GDM1 (cell line): ENCODE results near the gene TBC1D4.
"Not testable (repeated sequence)": the region's sequence is repeated elsewhere in the genome, so short reads cannot be mapped to it uniquely, and the experiment has no call there.

Experiments used
- DNase-seq: peaks from one replicate; lab custom pipeline; 2025; lab: John Stamatoyannopoulos, UW

TBC1D4 gene

DNA sequence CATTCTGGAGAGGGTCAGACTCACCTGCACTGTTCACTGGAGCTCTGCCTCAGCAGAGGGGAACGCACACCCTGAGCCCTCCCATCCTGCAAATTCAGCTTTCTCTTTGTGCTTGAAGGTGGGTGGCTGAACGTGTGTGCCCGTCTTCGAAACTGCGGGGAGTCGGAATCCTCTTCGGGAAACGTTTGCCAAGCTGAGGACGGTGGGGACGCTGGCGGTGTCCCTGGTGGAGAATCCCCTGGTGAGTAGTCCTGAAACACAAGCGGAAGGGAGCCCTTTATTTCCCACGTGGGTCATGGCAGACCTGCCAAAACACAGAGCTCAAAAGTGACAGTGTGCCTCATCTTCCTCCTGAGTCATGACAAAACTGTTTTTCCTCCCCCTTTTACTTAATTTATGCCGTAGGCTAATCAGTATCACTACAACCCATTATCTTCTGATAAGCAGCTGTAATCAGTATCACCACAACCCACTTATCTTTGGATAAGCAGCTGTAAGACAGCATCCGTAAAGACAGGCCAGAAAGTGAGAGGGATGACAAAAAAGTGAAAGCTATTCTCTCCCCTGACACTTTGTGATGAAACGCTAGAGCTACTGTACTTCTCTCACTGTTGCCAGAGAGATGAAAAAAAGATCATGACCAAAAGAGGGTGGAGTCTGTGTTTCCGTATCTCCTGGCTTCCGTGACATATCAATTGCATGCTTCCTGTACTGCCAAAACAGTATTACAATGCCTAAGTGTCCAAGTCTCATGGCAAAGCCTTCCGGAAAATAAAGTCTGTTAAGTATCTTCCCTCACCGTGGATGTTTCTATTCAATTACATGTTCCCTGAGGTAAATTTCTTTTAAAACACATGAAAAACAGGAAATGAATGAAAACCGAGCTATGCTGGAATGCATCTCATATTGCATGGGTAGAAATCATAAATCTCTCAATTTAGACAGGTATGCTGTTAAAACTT lies 155.5 kb downstream of the TBC1D4 start:
- no peak for DNase-seq

DNA sequence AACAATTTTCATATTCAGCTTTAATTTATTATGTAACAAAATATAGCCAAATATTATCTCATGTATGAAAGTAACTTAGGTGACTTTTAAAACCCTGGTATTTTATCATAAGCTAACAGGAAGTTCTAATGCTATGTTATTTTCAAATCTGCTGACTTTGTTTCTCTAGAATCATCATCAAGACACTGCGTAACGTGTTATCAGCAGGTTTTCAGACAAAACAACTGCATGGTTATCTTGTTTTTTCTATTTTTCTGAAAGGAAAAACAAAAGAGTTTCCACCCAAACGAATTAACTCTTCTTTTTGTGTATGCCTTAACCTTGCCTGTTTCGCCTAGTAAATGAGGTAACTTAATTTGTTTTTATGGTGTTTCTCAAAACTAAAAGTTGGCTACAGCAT lies 156.3 kb downstream of the TBC1D4 start:
- no peak for DNase-seq

DNA sequence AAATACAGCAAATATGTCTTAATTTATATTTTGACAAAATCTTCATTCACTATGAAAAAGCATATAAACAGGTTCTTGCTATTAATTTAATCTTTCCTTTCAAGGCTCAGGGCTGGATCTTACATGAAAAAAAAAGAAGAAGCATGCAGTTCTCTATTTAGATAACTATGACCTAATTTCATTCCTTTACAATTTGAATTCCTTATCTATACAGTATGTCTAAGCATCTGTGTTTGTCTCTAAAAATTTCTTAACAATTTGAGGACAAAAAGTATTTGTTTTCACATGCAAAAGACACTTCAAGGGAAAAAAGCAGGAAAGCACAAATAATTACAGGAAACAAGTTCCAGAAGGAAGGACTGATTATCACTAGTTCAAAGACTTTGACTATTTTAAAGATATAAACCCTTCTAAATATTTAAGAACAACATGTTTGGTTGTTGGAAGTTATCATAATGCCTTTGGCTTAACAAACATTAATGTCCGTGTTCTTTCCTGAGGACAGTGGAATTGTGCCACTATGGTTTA lies 157.5 kb downstream of the TBC1D4 start:
- DNase-seq = no peak

DNA sequence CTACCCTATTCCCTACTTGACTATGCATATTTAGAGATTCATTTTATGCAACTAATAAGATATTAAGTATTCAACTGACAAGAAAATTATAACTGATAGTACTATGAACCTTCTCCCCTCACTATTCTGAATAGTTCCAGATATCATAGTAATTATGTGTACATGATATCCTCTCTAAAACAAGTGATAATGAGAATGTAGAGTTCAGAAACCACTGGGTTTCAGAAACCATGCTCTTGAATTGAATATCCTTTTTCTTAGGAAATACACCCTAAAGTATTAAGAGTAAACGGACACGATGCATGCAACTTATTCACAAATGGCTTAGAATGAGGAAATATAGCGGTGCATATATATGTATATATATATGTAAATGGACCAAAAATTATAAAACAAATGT lies 160.9 kb downstream of the TBC1D4 start:
- no peak for DNase-seq

DNA sequence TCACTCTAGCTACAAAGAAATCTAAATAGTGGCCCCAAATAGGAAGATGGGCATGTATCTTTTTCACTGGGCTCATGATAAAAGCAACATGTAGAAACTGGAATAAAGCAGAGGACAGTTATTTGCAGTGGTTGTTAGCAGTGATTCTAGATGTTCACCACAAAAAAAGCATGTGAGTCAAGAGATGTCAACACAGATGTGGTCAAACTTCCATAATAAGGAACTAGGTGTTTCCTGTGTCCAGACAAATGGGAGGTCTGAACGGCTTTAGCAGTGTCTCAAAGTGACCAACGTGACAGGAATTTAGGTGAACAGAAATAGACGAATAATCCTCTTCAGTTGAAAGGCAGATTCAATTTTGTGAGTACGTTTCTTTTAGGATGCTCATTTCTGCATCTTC lies 162.7 kb downstream of the TBC1D4 start:
- no peak for DNase-seq

DNA sequence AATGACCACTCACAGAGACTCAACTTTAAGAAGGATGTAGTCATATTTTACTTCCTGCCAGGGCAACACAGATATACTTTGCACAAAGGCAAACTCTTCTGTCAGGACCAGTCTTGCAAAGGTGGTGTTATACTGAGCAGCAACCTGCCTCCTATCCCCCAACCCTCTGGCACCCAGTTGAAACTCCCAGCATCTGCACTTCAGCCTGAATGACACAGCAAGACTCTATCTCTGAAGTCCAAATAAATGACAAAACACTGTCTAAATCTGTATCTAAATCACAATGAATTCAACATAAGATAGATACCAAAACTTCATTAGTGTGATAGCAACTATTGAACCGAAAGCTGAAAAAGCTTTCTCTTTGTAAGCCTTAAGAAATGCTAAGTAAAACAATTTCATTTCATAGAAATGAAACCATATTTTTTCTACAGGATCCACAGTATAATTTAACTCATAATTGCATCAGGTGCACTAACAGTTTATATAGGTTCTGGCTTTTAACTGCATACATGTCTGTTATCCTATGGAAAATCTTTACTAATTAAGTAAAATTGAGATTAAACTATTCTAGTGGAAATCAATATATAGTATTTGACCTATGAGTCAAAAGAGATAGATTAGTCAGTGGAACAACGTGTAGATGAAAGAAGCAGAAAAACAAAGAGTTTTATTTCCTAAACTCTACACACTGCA lies 163.7 kb downstream of the TBC1D4 start:
- no peak for DNase-seq

DNA sequence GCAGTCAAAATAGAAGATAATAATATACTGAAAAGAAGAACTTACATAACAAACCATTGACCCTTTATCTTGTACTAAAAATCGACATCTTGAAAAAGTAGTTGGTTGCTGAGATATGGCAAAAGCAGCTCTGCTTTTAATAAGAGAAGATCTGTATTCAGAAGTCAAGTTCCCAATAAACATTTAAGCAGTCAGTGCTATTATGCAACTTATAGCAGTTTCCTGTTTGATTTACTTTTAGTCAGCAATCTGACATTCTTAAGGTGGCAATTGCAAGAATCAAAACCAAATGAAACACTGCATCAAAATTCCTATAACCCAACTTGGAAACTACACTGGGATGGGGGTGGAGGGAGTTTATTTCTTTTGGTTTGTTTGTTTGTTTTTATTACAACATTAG lies 165.5 kb downstream of the TBC1D4 start:
- DNase-seq = no peak

DNA sequence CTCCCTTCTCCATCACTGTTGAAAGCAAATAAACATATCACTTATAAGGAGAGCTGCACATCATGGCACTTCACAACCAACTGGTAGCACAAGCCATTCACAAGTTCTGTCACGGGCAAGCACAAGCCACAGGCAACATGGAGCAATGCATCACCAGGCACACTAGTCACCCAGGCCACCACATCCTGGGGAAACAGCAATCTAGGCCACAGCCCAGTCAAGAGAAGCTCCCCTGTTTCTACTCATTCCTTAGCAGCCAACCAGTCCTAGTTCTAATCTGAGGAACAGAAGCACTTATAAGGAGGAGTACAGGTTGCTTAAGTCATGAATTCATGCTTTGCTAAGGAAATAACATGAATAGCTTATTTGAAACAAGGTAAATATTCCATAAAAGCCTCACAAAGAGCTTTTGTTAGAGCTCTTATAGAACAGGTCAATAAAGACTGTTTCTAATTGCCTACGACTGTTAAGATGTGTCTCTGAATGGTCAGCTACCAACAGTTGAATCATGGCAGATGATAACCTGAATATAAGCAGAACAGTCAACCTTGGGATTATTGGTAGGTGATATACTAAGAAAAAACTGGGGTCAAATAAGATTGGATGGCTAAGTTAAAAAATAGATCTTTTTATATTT lies 169.0 kb downstream of the TBC1D4 start:
- DNase-seq = no peak

DNA sequence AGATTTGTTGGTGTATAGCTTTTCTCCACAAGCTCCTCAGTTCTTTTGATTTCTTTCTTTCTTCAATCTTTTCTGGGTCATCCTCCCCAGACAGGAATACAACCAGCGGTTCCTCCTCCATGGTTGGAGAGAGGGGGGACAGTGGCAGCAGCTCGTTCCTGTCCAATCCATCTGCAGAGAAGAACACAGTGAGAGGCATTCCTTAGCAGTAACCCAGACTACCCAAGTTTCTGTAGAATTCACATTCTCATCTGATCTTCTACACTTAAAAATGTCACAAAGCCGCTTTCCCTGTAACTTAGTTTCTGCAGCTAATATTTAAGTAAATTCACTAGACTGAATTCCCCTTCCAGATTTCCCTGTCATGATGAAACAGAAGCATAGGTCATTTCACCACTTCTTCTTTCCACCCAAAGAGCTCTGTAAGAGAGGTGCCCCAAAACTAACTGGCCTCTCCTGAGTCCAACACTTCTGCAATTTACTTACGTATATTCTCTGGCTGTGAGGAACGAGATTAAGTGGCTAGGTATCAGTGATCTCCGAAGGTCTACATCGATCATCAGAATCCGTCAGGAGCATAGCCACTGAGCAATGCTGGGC lies 171.9 kb downstream of the TBC1D4 start:
- no peak for DNase-seq

DNA sequence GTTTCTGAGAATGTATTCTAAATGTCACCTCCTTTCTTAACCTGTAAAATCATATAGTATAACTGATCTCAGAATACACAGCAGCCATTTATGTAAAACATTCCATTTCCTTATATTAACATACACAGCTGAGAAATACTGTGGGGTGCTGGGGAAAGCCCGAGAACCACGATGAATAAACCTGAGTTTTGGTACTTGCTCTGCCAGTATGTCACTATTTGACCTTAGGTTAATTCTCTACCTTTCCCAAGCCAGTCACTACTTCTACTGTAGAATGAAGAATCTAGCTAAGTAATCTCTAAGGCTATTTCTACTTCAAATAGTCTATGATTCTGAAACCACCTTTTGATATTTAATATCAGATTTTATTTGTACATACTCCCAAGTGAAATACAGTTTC lies 173.7 kb downstream of the TBC1D4 start:
- DNase-seq = no peak

DNA sequence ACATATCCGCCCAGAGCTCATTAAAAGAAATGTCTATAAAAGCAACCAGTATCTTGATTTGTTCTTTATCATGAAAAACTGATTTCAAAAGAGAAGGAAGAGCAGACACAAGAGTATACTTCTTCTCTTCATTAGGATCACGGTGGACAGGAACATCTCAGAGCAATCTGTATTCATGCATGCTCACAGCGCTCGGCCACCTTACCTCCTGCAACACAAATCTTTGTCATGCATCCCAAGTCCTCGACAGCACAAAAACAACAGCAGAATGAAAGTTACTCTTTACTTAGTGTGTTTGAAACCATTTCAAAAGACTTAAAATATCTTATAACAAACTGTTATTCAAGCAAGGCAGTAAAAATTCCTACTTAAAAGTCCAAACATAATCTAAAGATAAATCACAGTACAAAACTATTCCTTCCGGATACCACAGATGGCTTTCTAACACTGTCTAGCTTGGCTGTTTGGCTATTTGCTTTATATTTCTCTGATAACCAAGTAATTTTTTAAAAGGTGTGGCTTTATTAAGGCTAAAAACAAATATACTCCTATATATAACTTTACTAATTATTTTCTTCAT lies 174.5 kb downstream of the TBC1D4 start:
- no peak for DNase-seq

DNA sequence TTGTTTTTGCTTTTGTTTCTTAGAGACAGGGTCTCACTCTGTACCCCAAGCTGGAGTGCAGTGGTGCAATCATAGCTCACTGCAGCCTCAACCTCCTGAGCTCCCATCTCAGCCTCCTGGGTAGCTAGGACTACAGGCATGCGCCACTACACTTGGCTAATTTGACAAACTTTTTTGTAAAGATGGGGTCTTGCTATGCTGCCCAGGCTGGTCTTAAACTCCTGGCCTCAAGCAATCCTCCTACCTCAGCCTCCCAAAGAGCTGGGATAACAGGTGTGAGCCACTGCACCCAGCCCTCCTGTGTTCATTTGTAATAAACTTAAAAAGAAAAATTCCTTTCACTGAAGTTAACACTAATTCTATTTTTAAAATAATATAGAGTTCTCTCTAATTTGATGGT lies 175.0 kb downstream of the TBC1D4 start:
- DNase-seq = not testable (repeated sequence)

DNA sequence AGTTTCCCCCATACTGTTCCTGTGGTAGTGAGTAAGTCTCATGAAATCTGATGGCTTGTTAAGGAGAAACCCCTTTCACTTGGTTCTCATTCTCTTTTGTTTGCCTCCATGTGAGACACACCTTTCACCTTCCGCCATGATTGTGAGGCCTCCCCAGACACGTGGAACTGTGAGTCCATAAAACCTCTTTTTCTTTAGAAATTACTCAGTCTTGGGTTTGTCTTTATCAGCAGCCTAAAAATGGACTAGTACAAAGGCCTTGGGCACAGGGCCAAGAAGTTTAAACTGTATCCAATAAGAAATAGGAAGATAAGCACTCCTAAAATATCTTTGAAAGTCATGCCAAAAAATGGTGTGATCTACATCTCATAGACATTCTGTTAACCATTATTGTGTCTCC lies 176.9 kb downstream of the TBC1D4 start:
- DNase-seq = no peak

DNA sequence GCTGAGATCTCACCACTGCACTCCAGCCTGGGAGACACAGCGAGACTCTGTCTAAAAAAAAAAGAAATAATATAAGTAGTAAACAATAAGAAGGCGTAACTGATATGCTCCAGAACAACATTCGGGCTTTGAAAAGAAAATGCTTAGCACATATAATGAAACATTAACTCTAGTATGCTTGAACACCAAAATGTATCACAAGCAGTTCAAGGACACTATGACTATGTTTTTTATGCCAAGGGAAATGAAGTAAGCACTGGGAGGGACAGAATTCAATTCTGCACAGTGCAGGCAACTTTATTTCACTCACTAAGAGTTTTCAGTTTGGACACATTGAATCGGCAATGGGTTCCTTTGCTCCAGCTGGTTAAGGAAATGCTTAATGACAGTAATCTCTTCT lies 178.7 kb downstream of the TBC1D4 start:
- no peak for DNase-seq

DNA sequence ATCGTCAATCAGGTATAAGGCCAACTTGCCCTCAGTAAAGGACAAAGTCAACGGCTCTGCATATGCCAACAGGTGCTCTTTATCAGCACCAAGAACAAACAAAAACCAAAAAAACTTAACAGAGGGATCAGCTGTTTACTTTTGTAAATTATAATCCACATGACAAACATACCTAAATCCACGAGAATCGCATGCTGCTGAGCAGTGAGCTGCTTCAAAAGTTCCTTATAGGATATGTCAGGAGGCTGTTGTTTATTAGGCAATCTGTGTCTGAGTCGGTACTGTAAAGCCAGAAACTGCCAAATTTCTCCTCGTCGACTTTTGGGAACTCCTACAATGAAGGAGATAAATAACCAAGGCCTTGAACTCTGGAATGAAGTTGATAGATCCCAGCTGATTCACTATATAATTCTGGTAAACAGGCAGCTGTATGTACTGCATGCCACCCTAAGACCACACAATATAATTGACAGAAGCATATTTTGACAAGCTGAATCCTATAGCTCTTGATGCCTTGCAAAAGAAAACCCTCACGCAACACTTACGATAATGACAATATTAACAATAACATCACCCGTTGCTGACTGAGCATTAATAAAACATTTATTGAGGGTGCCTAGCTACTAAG lies 179.8 kb downstream of the TBC1D4 start:
- no peak for DNase-seq

DNA sequence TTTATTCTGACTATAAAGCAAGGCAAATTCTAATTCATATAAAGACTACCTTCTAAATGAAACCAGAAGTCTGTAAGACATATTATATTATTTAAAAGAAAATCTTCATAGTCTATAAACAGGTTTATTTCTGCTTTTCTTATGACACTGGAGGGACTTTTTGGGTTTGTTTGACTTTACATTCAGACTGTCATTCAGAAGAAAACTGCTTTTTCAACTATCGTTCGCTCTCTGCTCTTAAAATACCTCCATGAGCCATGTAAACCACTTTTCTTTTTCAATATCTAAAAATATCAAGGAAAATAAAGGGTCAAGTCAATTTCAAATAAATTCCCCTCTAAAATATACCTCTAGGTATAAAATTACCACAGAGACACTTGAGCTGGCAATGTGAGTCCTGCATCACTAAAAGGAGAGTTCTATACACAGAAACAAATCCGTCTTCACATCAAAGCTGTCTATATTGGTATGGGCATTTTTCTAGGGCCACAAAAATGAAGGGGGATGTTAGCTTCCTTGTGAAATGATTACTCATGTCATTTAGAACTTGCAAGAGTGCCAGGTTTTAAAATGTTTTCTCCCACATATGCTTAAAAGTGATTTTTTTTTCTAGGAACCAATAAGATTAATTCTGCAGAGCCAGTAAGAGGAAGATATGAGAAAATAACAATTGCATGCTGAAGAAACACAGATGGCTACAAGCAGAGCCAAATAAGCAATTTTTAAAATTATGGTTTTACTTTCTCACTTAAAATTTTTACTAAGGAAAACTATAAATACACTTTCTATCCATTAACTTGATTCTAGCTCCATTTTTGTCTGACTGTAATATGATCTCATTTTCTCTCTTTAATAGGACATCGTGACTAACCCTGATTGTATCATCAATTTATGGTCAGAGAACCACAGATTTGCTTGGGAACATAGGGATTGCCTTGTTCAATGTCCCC lies 181.8 kb downstream of the TBC1D4 start:
- no peak for DNase-seq

DNA sequence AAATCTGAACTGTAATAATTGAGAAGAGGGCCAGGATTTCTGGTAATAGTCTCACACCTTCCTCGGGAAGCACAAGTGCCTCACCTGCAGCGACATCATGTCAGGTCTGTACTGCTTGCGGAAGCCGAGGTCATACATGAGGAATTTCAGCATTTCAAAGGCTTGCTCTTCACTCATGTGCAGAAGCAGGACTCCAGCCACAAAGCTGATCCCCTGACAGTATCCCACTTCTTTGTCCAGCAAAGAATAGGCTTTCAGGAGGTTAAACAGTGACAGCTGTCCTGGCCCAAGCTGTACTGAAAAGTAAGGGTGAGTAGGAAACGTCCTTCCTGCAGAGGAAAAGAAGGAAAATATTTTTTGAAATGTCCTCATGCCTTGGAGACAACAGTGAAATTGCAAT lies 182.7 kb downstream of the TBC1D4 start:
- no peak for DNase-seq

DNA sequence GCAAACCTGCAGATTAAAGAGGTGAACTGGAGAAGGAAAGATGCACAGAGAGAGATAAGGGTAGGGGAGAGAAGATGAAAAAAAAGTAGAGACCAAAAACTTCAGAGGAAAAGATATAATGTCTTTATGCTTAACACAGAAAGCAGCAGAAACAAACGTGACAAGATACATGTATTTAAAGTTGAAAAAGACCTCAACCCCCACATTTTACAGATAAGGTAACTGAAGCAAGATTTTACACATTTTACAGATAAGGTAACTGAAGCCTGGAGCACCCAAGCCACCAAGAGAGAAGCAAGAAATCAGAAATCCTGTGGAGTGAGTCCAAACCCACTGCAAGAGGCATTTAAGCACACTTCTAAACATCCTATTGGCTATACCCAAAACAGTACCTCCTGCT lies 185.3 kb downstream of the TBC1D4 start:
- DNase-seq = no peak

DNA sequence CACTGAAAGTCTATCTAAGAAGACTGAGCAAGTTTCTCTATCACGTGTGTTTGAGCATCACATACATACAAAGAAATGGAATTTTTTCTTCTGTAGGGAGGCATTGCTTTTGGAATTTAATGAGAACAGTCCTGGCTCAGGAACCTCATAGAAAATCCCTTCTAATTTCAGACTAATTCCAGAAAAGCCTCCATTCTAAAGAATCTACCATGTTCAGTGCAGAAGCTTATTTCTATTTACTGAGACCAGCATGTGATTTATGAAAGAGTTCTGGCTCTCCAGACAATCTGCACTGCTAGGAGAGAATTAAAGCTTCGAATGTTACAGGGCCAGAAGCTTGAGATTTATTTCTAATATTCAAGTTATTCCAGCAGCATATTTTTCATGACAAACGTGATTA lies 186.8 kb downstream of the TBC1D4 start:
- no peak for DNase-seq

DNA sequence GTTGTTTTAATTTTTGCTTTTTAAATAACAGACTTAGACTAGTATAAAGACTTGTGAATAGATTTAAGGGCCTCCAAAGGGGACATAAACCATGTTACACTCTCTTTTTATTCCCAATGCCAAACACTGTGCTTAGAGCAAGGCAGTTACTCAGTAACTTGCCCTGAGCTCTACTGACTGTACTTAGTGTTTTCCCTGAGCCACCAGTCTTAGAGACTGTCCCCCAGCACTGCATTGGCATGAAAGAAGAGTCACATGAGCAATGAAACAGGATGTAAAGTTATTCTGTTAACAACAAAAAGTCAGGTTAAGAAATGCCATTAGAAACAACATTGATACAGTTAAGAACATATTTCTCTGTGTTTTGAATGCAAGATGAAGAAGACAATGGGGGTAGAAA lies 187.9 kb downstream of the TBC1D4 start:
- DNase-seq = no peak
